Measurements from ENCODE around the gene ADAT1.

Gene ADAT1

DNA sequence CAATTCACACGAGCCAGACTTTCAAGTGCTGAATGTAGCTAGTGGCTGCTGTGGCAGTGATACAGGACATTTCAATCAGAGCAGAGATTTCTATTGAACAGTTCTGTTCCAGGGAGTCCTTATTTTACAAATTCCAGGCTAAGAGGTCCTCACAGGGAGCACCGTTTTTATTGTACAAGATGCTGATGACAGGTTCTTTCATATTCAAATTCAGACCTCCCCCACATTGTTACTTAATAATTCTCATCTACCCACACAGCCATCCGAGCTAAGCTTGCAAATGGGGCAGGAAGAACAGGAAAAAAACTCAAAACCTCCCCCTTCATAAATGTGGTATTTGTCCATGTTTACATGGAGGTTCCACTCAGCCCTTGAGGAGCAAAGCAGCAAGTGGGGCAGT, 47.1 kb downstream of the ADAT1 start:
- DNase-seq = no peak

DNA sequence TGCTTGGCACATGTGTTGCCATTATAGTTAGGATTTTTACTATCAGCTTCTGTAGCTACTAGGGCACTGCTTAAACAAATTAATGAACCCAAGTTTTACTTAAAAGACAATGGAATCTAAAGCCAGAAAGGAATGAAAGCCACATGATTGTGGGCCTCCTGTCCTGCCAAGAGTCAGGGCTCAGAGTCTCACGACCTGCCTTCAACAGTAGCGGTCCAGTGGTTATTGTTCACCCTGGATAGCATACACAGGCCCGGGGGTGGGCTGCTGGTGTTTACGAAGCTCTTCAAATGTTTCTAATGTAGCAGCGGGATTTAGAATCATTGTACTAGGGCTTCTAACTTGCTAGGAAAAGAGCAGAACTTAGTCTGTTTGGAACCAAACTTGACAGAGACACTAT, 49.1 kb downstream of the ADAT1 start:
- DNase-seq = no peak

GRCh38 chr16:75572864-75573542, 50.1 kb downstream of the ADAT1 start:
- DNase-seq = no peak

- DNase-seq = no peak
Observed at GRCh38 chr16:75570396-75571065, 52.5 kb downstream of the ADAT1 start.

DNA sequence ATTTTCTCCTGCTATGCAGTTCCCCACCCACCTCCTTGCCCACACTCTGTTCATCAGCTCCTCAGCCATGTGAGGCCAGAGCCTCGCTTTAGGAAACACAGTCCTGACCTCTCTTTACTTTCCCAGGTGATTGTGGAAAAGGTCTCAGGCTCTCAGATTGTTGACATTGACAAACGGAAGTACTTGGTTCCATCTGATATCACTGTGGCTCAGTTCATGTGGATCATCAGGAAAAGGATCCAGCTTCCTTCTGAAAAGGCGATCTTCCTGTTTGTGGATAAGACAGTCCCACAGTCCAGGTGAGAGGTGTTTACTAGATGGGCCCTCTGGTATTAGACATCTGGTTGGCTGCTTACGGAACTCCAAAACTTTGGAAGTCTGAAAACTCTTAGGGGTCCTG, 55.2 kb downstream of the ADAT1 start:
- DNase-seq = no peak

DNA sequence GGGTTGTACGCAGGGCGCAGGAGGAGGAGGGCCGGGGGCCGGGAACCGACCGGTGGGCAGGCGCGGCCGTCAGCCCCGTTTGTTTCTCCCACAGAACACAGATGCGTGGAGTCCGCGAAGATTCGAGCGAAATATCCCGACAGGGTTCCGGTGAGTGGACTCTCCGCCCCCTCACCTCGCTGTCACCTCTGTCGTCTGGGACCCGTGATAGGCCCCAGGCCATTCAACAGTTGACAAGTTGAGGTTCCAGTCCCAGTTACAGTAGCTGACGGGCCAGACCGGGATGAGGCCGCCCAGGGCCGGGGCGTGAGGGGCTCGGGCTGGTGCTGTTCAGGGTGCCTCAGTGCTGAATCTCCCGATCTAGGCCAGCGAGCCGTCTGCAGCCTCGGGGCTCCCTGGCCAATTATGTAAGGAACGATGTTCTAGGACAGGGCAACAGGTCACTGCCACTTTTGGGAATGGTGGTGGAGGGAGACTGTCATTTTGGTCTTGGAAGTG, 56.3 kb downstream of the ADAT1 start:
- peak; percentile 35 for DNase-seq

GRCh38 chr16:75566040-75566757, 56.9 kb downstream of the ADAT1 start, which contains the start of gene GABARAPL2:
Gene GABARAPL2 (plus strand): TSS chr16:75566379. CDS start chr16:75566487, 108 bp downstream.
- DNase-seq = peak; percentile 92

- no peak for DNase-seq
Observed at GRCh38 chr16:75565640-75566039, 57.4 kb downstream of the ADAT1 start.

DNA sequence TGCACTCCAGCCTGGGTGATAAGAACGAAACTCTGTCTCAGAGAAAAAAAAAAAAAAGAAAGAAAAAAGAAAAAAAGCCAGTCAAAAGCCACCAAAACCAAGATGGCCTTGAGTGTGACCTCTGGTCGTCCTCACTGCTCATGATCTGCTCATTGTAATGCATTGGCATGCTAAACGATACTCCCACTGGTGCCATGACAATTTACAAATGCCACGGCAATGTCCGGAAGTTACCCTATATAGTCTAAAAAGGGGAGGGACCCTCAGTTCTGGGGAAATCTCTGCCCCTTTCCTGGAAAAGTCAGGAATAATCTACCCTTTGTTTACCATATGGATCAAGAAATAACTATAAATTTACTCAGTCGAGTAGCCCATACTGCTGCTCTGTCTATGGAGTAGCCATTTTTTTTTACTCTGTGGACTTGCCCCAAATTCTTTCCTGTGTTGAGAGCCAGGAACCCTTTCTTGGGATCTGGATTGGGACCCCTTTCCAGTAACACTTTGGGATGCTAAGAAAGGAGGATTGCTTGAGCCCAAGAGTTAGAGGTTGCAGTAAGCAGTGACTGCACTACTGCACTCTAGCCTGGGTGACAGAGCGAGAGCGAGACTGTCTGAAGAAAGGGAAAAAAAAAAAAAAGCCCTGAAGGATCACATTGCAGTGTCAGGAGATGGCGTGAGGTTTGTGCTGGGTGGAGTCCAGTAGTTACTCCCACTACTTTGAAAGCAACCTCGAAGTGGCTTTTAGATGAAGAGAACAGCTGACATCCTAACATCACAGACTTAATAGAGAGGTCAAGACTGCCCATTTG, 63.3 kb downstream of the ADAT1 start:
- peak; percentile 75 for DNase-seq

GRCh38 chr16:75558846-75559401, 64.2 kb downstream of the ADAT1 start:
- no peak for DNase-seq

GRCh38 chr16:75556431-75556950, 66.6 kb downstream of the ADAT1 start:
- DNase-seq = no peak

DNA sequence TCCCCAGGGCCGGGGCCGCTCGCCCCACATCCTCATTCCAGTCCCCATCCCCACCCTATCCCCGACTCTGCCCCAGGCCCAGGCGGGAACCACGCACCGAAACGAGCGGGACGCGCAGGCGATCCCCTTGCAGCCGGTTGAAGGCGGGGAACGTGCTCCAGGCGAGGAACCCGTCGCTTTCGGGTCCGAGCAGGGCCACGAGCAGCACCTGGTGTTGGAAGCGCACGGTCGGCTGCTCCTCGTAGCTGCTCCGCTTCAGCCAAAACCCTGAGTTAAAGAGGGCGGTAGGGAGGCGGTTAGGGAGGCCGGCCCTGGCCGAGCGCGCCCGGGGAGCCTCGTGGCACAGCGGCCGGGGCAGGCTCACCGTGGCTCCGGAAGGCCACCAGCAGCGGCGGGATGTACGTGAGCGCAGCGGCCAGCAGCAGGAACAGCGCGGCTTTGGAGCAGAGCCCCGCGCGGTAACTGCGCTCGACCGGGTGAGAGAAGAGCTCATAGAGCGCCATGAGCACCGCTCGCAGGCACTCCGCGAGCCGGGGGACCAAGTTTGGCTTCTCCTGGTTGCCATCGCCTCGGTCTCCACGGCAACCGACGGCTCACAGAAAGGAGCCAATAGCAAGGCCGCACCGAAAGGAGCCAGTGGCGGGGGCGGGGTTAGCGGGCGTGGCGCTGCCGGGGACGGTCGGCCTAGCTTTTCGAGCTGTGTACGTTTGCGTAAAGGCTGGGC, 67.2 kb downstream of the ADAT1 start, which contains the start of gene TMEM231:
Gene TMEM231, minus strand, starts transcription at position 546 of the 724 bp plus-strand sequence. Its CDS starts 43 bp downstream, at position 503.
- peak; percentile 97 for DNase-seq

GRCh38 chr16:75555213-75555706, 67.8 kb downstream of the ADAT1 start:
- DNase-seq = peak; percentile 93

- DNase-seq = no peak
Observed at GRCh38 chr16:75552951-75553350, 70.1 kb downstream of the ADAT1 start.

- DNase-seq = peak; percentile 39
Observed at GRCh38 chr16:75550211-75550662, 72.8 kb downstream of the ADAT1 start.
